Activated CD8-positive, alpha-beta memory T cell treated with anti-CD3 and anti-CD28 coated beads for 4 hours (primary cell): ENCODE measurements around the gene SELE.

Experiments
- DNase-seq, 2 donors: peaks; one replicate each; pipeline ENCODE4 v3.0.0-alpha.2; 2020; ENCODE audit warnings: low read depth in 2 of 2

SELE gene

GRCh38 chr1:169733924-169734323 is at the start of gene SELE:
SELE (minus strand) TSS chr1:169734079; CDS start chr1:169733612, 467 bp downstream.
- no peak for DNase-seq

- DNase-seq: no peak
Measured at GRCh38 chr1:169782596-169782995, 48.7 kb upstream of the SELE start.

GRCh38 chr1:169779970-169780369 is 46.1 kb upstream of the SELE start:
- no peak for DNase-seq

- DNase-seq: no peak
Measured at GRCh38 chr1:169779150-169779549, 45.3 kb upstream of the SELE start.

GRCh38 chr1:169776440-169776839 is 42.6 kb upstream of the SELE start:
- no peak for DNase-seq

GRCh38 chr1:169768161-169768560 is 34.3 kb upstream of the SELE start:
- DNase-seq: no peak

- no peak for DNase-seq
Measured at GRCh38 chr1:169765580-169766331, 31.9 kb upstream of the SELE start.

- no peak for DNase-seq
Measured at GRCh38 chr1:169764919-169765318, 31.0 kb upstream of the SELE start.

- no peak for DNase-seq
Measured at GRCh38 chr1:169762699-169763098, 28.8 kb upstream of the SELE start.

GRCh38 chr1:169759038-169759437 is 25.2 kb upstream of the SELE start:
- no peak for DNase-seq

GRCh38 chr1:169753549-169753948 is 19.7 kb upstream of the SELE start:
- no peak for DNase-seq

GRCh38 chr1:169750041-169750440 is 16.2 kb upstream of the SELE start:
- no peak for DNase-seq

GRCh38 chr1:169746550-169746949 is 12.7 kb upstream of the SELE start:
- DNase-seq: no peak

- no peak for DNase-seq
Measured at GRCh38 chr1:169745015-169745861, 11.4 kb upstream of the SELE start.

GRCh38 chr1:169741666-169742394 is 8.0 kb upstream of the SELE start:
- DNase-seq: no peak

- DNase-seq: no peak
Measured at GRCh38 chr1:169739980-169740379, 6.1 kb upstream of the SELE start.

- DNase-seq: no peak
Measured at GRCh38 chr1:169731446-169731845, 2.4 kb downstream of the SELE start.

- no peak for DNase-seq
Measured at GRCh38 chr1:169729991-169730390, 3.9 kb downstream of the SELE start.

GRCh38 chr1:169727307-169727706 is 6.6 kb downstream of the SELE start:
- DNase-seq: no peak

- DNase-seq: no peak
Measured at GRCh38 chr1:169726851-169727250, 7.0 kb downstream of the SELE start.

- DNase-seq: no peak
Measured at GRCh38 chr1:169725930-169726329, 7.9 kb downstream of the SELE start.

GRCh38 chr1:169724168-169724567 is 9.7 kb downstream of the SELE start:
- DNase-seq: no peak
